ENCODE data around the gene LPP.
"Not testable (repeated sequence)": the region's sequence is repeated elsewhere in the genome, so short reads cannot be mapped to it uniquely, and the experiment has no call there.

LPP gene

GRCh38 chr3:188434594-188434993, 280.6 kb downstream of the LPP start:
- Histone ChIP-seq H3K9ac (ENCODE audit: insufficient read length) (no peak overlapping the region), H3K4me3 (no peak overlapping the region), H3K27ac (no peak overlapping the region), H3K9me3 (ENCODE audit: low read depth, low read length) (no peaks in the 10 kb centered on the region), H3K36me3 (ENCODE audit: insufficient read depth, low read length) (no peaks in the 10 kb centered on the region)
- no peak for DNase-seq (ENCODE audit: low read depth, low spot score)
- no peak for TF ChIP-seq FOXP2 (optimal IDR thresholded peaks at IDR 0.05; ENCODE audit: control extremely low read depth, extremely low read length, insufficient read depth)
- no peak for TF ChIP-seq EZH2 (IDR thresholded peaks at IDR 0.05)
- no peak for TF ChIP-seq POLR2AphosphoS5 (IDR thresholded peaks at IDR 0.05; ENCODE audit: borderline replicate concordance, low read depth, low read length)

- H3K4me3 ChIP-seq = no peak overlapping the region
- no peak overlapping the region for H3K9ac ChIP-seq (ENCODE audit: insufficient read length)
- H3K9me3 ChIP-seq (ENCODE audit: low read depth, low read length) = no peaks in the 10 kb centered on the region
- no peak overlapping the region for H3K27ac ChIP-seq
- H3K36me3 ChIP-seq (ENCODE audit: insufficient read depth, low read length) = no peaks in the 10 kb centered on the region
- no peak for DNase-seq (ENCODE audit: low read depth, low spot score)
- TF ChIP-seq FOXP2 (optimal IDR thresholded peaks at IDR 0.05; ENCODE audit: control extremely low read depth, extremely low read length, insufficient read depth) = no peak
- TF ChIP-seq EZH2 (IDR thresholded peaks at IDR 0.05) = no peak
- no peak for TF ChIP-seq POLR2AphosphoS5 (IDR thresholded peaks at IDR 0.05; ENCODE audit: borderline replicate concordance, low read depth, low read length)
These were observed 281.3 kb downstream of the LPP start for GRCh38 chr3:188435266-188435665.

GRCh38 chr3:188437926-188438325, 284.0 kb downstream of the LPP start:
- no peak for DNase-seq (ENCODE audit: low read depth, low spot score)

GRCh38 chr3:188439080-188439479, 285.1 kb downstream of the LPP start:
- DNase-seq (ENCODE audit: low read depth, low spot score) = no peak
- Histone ChIP-seq H3K36me3 (ENCODE audit: insufficient read depth, low read length) (no peaks in the 10 kb centered on the region), H3K4me3 (no peak overlapping the region), H3K9me3 (ENCODE audit: low read depth, low read length) (no peaks in the 10 kb centered on the region), H3K9ac (ENCODE audit: insufficient read length) (no peak overlapping the region), H3K27ac (no peak overlapping the region)
- TF ChIP-seq POLR2AphosphoS5 (IDR thresholded peaks at IDR 0.05; ENCODE audit: borderline replicate concordance, low read depth, low read length) (no peak), EZH2 (IDR thresholded peaks at IDR 0.05) (no peak), FOXP2 (optimal IDR thresholded peaks at IDR 0.05; ENCODE audit: control extremely low read depth, extremely low read length, insufficient read depth) (no peak)

More at GRCh38 chr3:188437926-188438325, 284.0 kb downstream of the LPP start:
- H3K36me3 ChIP-seq (ENCODE audit: insufficient read depth, low read length) = no peaks in the 10 kb centered on the region
- H3K9ac ChIP-seq (ENCODE audit: insufficient read length) = no peak overlapping the region
- H3K9me3 ChIP-seq (ENCODE audit: low read depth, low read length) = no peaks in the 10 kb centered on the region
- no peak overlapping the region for H3K27ac ChIP-seq
- no peak overlapping the region for H3K4me3 ChIP-seq
- TF ChIP-seq POLR2AphosphoS5 (IDR thresholded peaks at IDR 0.05; ENCODE audit: borderline replicate concordance, low read depth, low read length) (no peak), FOXP2 (optimal IDR thresholded peaks at IDR 0.05; ENCODE audit: control extremely low read depth, extremely low read length, insufficient read depth) (no peak), EZH2 (IDR thresholded peaks at IDR 0.05) (no peak)

GRCh38 chr3:188440340-188440972, 286.5 kb downstream of the LPP start:
- H3K36me3 ChIP-seq (ENCODE audit: insufficient read depth, low read length) = no peaks in the 10 kb centered on the region
- DNase-seq (ENCODE audit: low read depth, low spot score) = no peak
- H3K27ac ChIP-seq = no peak overlapping the region
- H3K4me3 ChIP-seq = no peak overlapping the region
- TF ChIP-seq POLR2AphosphoS5 (IDR thresholded peaks at IDR 0.05; ENCODE audit: borderline replicate concordance, low read depth, low read length) (no peak), FOXP2 (optimal IDR thresholded peaks at IDR 0.05; ENCODE audit: control extremely low read depth, extremely low read length, insufficient read depth) (no peak), EZH2 (IDR thresholded peaks at IDR 0.05) (no peak)
- H3K9me3 ChIP-seq (ENCODE audit: low read depth, low read length) = no peaks in the 10 kb centered on the region
- no peak overlapping the region for H3K9ac ChIP-seq (ENCODE audit: insufficient read length)

GRCh38 chr3:188442430-188442829, 288.5 kb downstream of the LPP start:
- Histone ChIP-seq H3K36me3 (ENCODE audit: insufficient read depth, low read length) (no peaks in the 10 kb centered on the region), H3K4me3 (no peak overlapping the region), H3K9ac (ENCODE audit: insufficient read length) (no peak overlapping the region), H3K9me3 (ENCODE audit: low read depth, low read length) (no peaks in the 10 kb centered on the region), H3K27ac (no peak overlapping the region)
- DNase-seq (ENCODE audit: low read depth, low spot score) = no peak
- no peak for TF ChIP-seq EZH2 (IDR thresholded peaks at IDR 0.05)
- no peak for TF ChIP-seq POLR2AphosphoS5 (IDR thresholded peaks at IDR 0.05; ENCODE audit: borderline replicate concordance, low read depth, low read length)
- TF ChIP-seq FOXP2 (optimal IDR thresholded peaks at IDR 0.05; ENCODE audit: control extremely low read depth, extremely low read length, insufficient read depth) = no peak

GRCh38 chr3:188445175-188445574, 291.2 kb downstream of the LPP start:
- not testable (repeated sequence) for H3K9me3 ChIP-seq (ENCODE audit: low read depth, low read length); H3K27ac ChIP-seq; H3K36me3 ChIP-seq (ENCODE audit: insufficient read depth, low read length); H3K9ac ChIP-seq (ENCODE audit: insufficient read length); DNase-seq (ENCODE audit: low read depth, low spot score); H3K4me3 ChIP-seq

GRCh38 chr3:188446014-188446413, 292.1 kb downstream of the LPP start:
- no peaks in the 10 kb centered on the region for H3K36me3 ChIP-seq (ENCODE audit: insufficient read depth, low read length)
- no peak overlapping the region for H3K4me3 ChIP-seq
- H3K27ac ChIP-seq = no peak overlapping the region
- no peak for TF ChIP-seq EZH2 (IDR thresholded peaks at IDR 0.05)
- no peak for DNase-seq (ENCODE audit: low read depth, low spot score)
- no peak overlapping the region for H3K9ac ChIP-seq (ENCODE audit: insufficient read length)
- H3K9me3 ChIP-seq (ENCODE audit: low read depth, low read length) = no peaks in the 10 kb centered on the region

GRCh38 chr3:188446766-188447165, 292.8 kb downstream of the LPP start:
- H3K36me3 ChIP-seq (ENCODE audit: insufficient read depth, low read length) = no peaks in the 10 kb centered on the region
- DNase-seq (ENCODE audit: low read depth, low spot score) = no peak
- H3K9me3 ChIP-seq (ENCODE audit: low read depth, low read length) = no peaks in the 10 kb centered on the region
- no peak overlapping the region for H3K4me3 ChIP-seq
- H3K9ac ChIP-seq (ENCODE audit: insufficient read length) = no peak overlapping the region
- TF ChIP-seq FOXP2 (optimal IDR thresholded peaks at IDR 0.05; ENCODE audit: control extremely low read depth, extremely low read length, insufficient read depth) (no peak), EZH2 (IDR thresholded peaks at IDR 0.05) (no peak)
- no peak overlapping the region for H3K27ac ChIP-seq

All from SK-N-MC (cell line).